Ureter (tissue), 1 donor: ENCODE data around the gene CLINT1. TPM values are rescaled to one million over a fixed set of nuclear protein-coding genes. Genes with fewer than 3 reads are reported as not detected.
"Not testable (repeated sequence)": the region's sequence is repeated elsewhere in the genome, so short reads cannot be mapped to it uniquely, and the experiment has no call there.

Source experiments
- DNase-seq: peaks from one replicate; pipeline ENCODE4 v3.0.0-alpha.2; 2020; ENCODE audit warnings: low spot score
- total RNA-seq: library from RNA; stranded (reverse); gene quantifications from one replicate; pipeline ENCODE4 v1.2.4, GENCODE V29; 2023
- donor health status: DM: yes; HTN: yes; CAD: no.

CLINT1 gene
- total RNA-seq, result 131 TPM

- DNase-seq, result peak; percentile 93
Measured at GRCh38 chr5:157858527-157859226, at the start of gene CLINT1. Gene CLINT1, minus strand, starts transcription at chr5:157859145. Its CDS starts 175 bp downstream, at chr5:157858970.

- no peak for DNase-seq
Measured at GRCh38 chr5:157908459-157908858, 49.5 kb upstream of the CLINT1 start.

GRCh38 chr5:157907479-157907878, 48.5 kb upstream of the CLINT1 start:
- no peak for DNase-seq

GRCh38 chr5:157903117-157903450, 44.1 kb upstream of the CLINT1 start:
- DNase-seq, result no peak

- no peak for DNase-seq
Measured at GRCh38 chr5:157902449-157903116, 43.6 kb upstream of the CLINT1 start.

- no peak for DNase-seq
Measured at GRCh38 chr5:157900644-157901043, 41.7 kb upstream of the CLINT1 start.

GRCh38 chr5:157893611-157894010, 34.7 kb upstream of the CLINT1 start:
- no peak for DNase-seq

- DNase-seq, result no peak
Measured at GRCh38 chr5:157892974-157893373, 34.0 kb upstream of the CLINT1 start.

- DNase-seq, result no peak
Measured at GRCh38 chr5:157890836-157891597, 32.1 kb upstream of the CLINT1 start.

- no peak for DNase-seq
Measured at GRCh38 chr5:157888814-157889532, 30.0 kb upstream of the CLINT1 start.

GRCh38 chr5:157886796-157887380, 27.9 kb upstream of the CLINT1 start:
- no peak for DNase-seq

- not testable (repeated sequence) for DNase-seq
Measured at GRCh38 chr5:157885051-157885450, 26.1 kb upstream of the CLINT1 start.

GRCh38 chr5:157881498-157881897, 22.6 kb upstream of the CLINT1 start:
- not testable (repeated sequence) for DNase-seq

- DNase-seq, result no peak
Measured at GRCh38 chr5:157877821-157878220, 18.9 kb upstream of the CLINT1 start.

GRCh38 chr5:157874861-157875260, 15.9 kb upstream of the CLINT1 start:
- no peak for DNase-seq

GRCh38 chr5:157870837-157871834, 12.2 kb upstream of the CLINT1 start:
- DNase-seq, result no peak

GRCh38 chr5:157867751-157868387, 8.9 kb upstream of the CLINT1 start:
- DNase-seq, result no peak

- DNase-seq, result no peak
Measured at GRCh38 chr5:157866536-157866935, 7.6 kb upstream of the CLINT1 start.

- no peak for DNase-seq
Measured at GRCh38 chr5:157865781-157866180, 6.8 kb upstream of the CLINT1 start.

- no peak for DNase-seq
Measured at GRCh38 chr5:157864067-157864466, 5.1 kb upstream of the CLINT1 start.
